Upper lobe of right lung (tissue), 1 donor: ENCODE measurements around the gene B3GAT1. TPM values are rescaled to one million over a fixed set of nuclear protein-coding genes. Genes with fewer than 3 reads are reported as not detected.

Experiments used
- ATAC-seq: fragments of 200-7000 bp; cut with Tn5 transposase; one replicate; pipeline ENCODE4 v1.9.1; 2020; ENCODE audit warnings: mild to moderate bottlenecking, moderate library complexity
- DNase-seq: peaks from one replicate; pipeline ENCODE4 v3.0.0-alpha.2; 2020
- H3K27ac ChIP-seq: fragments of 200-600 bp; one replicate; pipeline ENCODE4 v1.8.0; 2022
- H3K27me3 ChIP-seq: fragments of 200-600 bp; one replicate; pipeline ENCODE4 v1.8.0; 2022; ENCODE audit warnings: mild to moderate bottlenecking
- H3K36me3 ChIP-seq: fragments of 200-600 bp; one replicate; pipeline ENCODE4 v1.8.0; 2022
- H3K4me1 ChIP-seq: fragments of 200-600 bp; one replicate; pipeline ENCODE4 v1.8.0; 2022
- H3K4me3 ChIP-seq: fragments of 200-600 bp; one replicate; pipeline ENCODE4 v1.8.0; 2022; ENCODE audit warnings: mild to moderate bottlenecking
- H3K9me3 ChIP-seq: fragments of 200-600 bp; one replicate; pipeline ENCODE4 v1.8.0; 2022
- intact Hi-C: fragments of 100-400 bp; cut with DNase I; formaldehyde crosslinking; loops from one replicate; pipeline ENCODE4 v1.11.0; 2022
- total RNA-seq: library from RNA; stranded (reverse); fragmentation: NEBNext Ultra II Directional; extraction: Animal tissue kit (Norgen Biotek cat#: 25700); gene quantifications from one replicate; pipeline ENCODE4 v1.2.1, GENCODE V29; 2021
- TF ChIP-seq, protein P1 (sequence below): fragments of 200-600 bp; IDR thresholded peaks from one replicate; pipeline ENCODE4 v1.8.0; 2022; ENCODE audit warnings: antibody characterized with exemption
- donor health status: DM: no; HTN: yes; CAD: no; lungs with severe emphysema.

The B3GAT1 gene
- total RNA-seq, 1 donor from 2014 or later = 1.2 TPM

- Histone ChIP-seq H3K36me3 (no peaks in the 10 kb centered on the region), H3K4me1 (no peaks in the 10 kb centered on the region), H3K27ac (no peak overlapping the region), H3K27me3 (peaks cover 27% of the 10 kb centered on the region), H3K9me3 (no peaks in the 10 kb centered on the region), H3K4me3 (no peak overlapping the region)
- intact Hi-C loops = no loop called here
- TF ChIP-seq, protein P1, sequence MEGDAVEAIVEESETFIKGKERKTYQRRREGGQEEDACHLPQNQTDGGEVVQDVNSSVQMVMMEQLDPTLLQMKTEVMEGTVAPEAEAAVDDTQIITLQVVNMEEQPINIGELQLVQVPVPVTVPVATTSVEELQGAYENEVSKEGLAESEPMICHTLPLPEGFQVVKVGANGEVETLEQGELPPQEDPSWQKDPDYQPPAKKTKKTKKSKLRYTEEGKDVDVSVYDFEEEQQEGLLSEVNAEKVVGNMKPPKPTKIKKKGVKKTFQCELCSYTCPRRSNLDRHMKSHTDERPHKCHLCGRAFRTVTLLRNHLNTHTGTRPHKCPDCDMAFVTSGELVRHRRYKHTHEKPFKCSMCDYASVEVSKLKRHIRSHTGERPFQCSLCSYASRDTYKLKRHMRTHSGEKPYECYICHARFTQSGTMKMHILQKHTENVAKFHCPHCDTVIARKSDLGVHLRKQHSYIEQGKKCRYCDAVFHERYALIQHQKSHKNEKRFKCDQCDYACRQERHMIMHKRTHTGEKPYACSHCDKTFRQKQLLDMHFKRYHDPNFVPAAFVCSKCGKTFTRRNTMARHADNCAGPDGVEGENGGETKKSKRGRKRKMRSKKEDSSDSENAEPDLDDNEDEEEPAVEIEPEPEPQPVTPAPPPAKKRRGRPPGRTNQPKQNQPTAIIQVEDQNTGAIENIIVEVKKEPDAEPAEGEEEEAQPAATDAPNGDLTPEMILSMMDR = no peak
- no peak for ATAC-seq
- DNase-seq = no peak
Measured at GRCh38 chr11:134417871-134418840, 6.1 kb upstream of the B3GAT1 start.

GRCh38 chr11:134416726-134417125 is 4.7 kb upstream of the B3GAT1 start:
- DNase-seq = no peak
- TF ChIP-seq, protein P1 = no peak
- H3K4me1 ChIP-seq = no peaks in the 10 kb centered on the region
- no peaks in the 10 kb centered on the region for H3K9me3 ChIP-seq
- ATAC-seq = no peak
- no peak overlapping the region for H3K27ac ChIP-seq
- H3K36me3 ChIP-seq = no peaks in the 10 kb centered on the region
- intact Hi-C loops = no loop called here
- peaks cover 37% of the 10 kb centered on the region for H3K27me3 ChIP-seq
- no peak overlapping the region for H3K4me3 ChIP-seq

GRCh38 chr11:134414766-134415765 is 3.0 kb upstream of the B3GAT1 start:
- H3K36me3 ChIP-seq = no peaks in the 10 kb centered on the region
- H3K4me3 ChIP-seq = no peak overlapping the region
- DNase-seq (no peak), ATAC-seq (no peak)
- H3K4me1 ChIP-seq = peaks cover 7% of the 10 kb centered on the region
- intact Hi-C loops = no loop called here
- no peak overlapping the region for H3K27ac ChIP-seq
- TF ChIP-seq, protein P1 = no peak
- H3K9me3 ChIP-seq = no peaks in the 10 kb centered on the region
- peaks cover 53% of the 10 kb centered on the region for H3K27me3 ChIP-seq

- no peak for ATAC-seq
- H3K4me1 ChIP-seq = peaks cover 7% of the 10 kb centered on the region
- intact Hi-C loops = no loop called here
- H3K4me3 ChIP-seq = no peak overlapping the region
- no peak for DNase-seq
- H3K27ac ChIP-seq = no peak overlapping the region
- H3K36me3 ChIP-seq = no peaks in the 10 kb centered on the region
- TF ChIP-seq, protein P1 = no peak
- no peaks in the 10 kb centered on the region for H3K9me3 ChIP-seq
- peaks cover 63% of the 10 kb centered on the region for H3K27me3 ChIP-seq
Measured at GRCh38 chr11:134413826-134414731, 2.0 kb upstream of the B3GAT1 start.
